ENCODE data around the gene PTPRH.

The PTPRH gene

GRCh38 chr19:55248704-55249103, 39.4 kb upstream of the PTPRH start:
- H3K79me2 ChIP-seq (ENCODE audit: control insufficient read depth, insufficient read depth, low read length, poor library complexity): peaks cover 8% of the 10 kb centered on the region
- no peaks in the 10 kb centered on the region for H3K27me3 ChIP-seq (ENCODE audit: insufficient read depth, low read length)

GRCh38 chr19:55248166-55248675, 38.9 kb upstream of the PTPRH start:
- no peak for DNase-seq
- Histone ChIP-seq H3K4me3 (ENCODE audit: low read depth, low read length) (no peak overlapping the region), H3K18ac (ENCODE audit: low read length) (no peak overlapping the region), H4K8ac (ENCODE audit: low read depth, low read length) (no peak overlapping the region), H3K4ac (ENCODE audit: low read depth, low read length) (no peak overlapping the region), H3K4me1 (ENCODE audit: control insufficient read depth in 1 of 2, insufficient read depth in 2 of 2, low read length in 2 of 2) (peaks cover 41 to 44% of the 10 kb centered on the region in 2 experiments), H2BK5ac (ENCODE audit: low read depth, low read length, poor library complexity) (no peak overlapping the region), H2AK5ac (ENCODE audit: low read length) (no peak overlapping the region), H3K27me3 (ENCODE audit: insufficient read depth, low read length) (no peaks in the 10 kb centered on the region), H3K36me3 (ENCODE audit: control insufficient read depth in 1 of 2, insufficient read depth in 2 of 2, low read length in 2 of 2) (peaks cover 34 to 37% of the 10 kb centered on the region in 2 experiments), H4K91ac (ENCODE audit: low read depth, low read length) (no peak overlapping the region), H2AFZ (ENCODE audit: insufficient read depth, low read length, poor library complexity) (no peak overlapping the region), H3K79me2 (ENCODE audit: control insufficient read depth, insufficient read depth, low read length, poor library complexity) (peaks cover 8% of the 10 kb centered on the region), H3K23ac (ENCODE audit: low read length) (no peak overlapping the region), H3K9ac (ENCODE audit: low read length) (no peak overlapping the region), H3K27ac (ENCODE audit: low read depth, low read length) (no peak overlapping the region), H2BK12ac (ENCODE audit: low read length) (no peak overlapping the region), H4K12ac (ENCODE audit: low read depth, low read length) (no peak overlapping the region), H3K14ac (ENCODE audit: low read length) (no peak overlapping the region), H3K79me1 (ENCODE audit: low read length) (no peaks in the 10 kb centered on the region), H3K9me3 (ENCODE audit: insufficient read depth, low read depth, low read length) (no peaks in the 10 kb centered on the region), H3K4me2 (ENCODE audit: low read length) (no peak overlapping the region), H2BK120ac (ENCODE audit: insufficient read depth, low read length, poor library complexity) (no peak overlapping the region)
- WGBS (ENCODE audit: extremely low coverage, insufficient coverage, insufficient read length): no CpG with 5 or more reads among the region's 10 CpGs

More at GRCh38 chr19:55248704-55249103, 39.4 kb upstream of the PTPRH start:
- Histone ChIP-seq H2BK5ac (ENCODE audit: low read depth, low read length, poor library complexity) (no peak overlapping the region), H2AFZ (ENCODE audit: insufficient read depth, low read length, poor library complexity) (no peak overlapping the region), H3K4ac (ENCODE audit: low read depth, low read length) (no peak overlapping the region), H2AK5ac (ENCODE audit: low read length) (no peak overlapping the region), H3K23ac (ENCODE audit: low read length) (no peak overlapping the region), H3K36me3 (ENCODE audit: control insufficient read depth in 1 of 2, insufficient read depth in 2 of 2, low read length in 2 of 2) (peaks cover 31 to 34% of the 10 kb centered on the region in 2 experiments), H3K14ac (ENCODE audit: low read length) (no peak overlapping the region), H3K27ac (ENCODE audit: low read depth, low read length) (no peak overlapping the region), H4K8ac (ENCODE audit: low read depth, low read length) (no peak overlapping the region), H4K91ac (ENCODE audit: low read depth, low read length) (peak overlapping the region; percentile 2), H3K9ac (ENCODE audit: low read length) (no peak overlapping the region), H3K4me3 (ENCODE audit: low read depth, low read length) (no peak overlapping the region), H3K18ac (ENCODE audit: low read length) (peak overlapping the region; percentile 20), H2BK12ac (ENCODE audit: low read length) (no peak overlapping the region), H3K79me1 (ENCODE audit: low read length) (no peaks in the 10 kb centered on the region), H3K4me2 (ENCODE audit: low read length) (no peak overlapping the region), H3K4me1 (ENCODE audit: control insufficient read depth in 1 of 2, insufficient read depth in 2 of 2, low read length in 2 of 2) (peaks cover 41 to 44% of the 10 kb centered on the region in 2 experiments), H3K9me3 (ENCODE audit: insufficient read depth, low read depth, low read length) (no peaks in the 10 kb centered on the region), H4K12ac (ENCODE audit: low read depth, low read length) (no peak overlapping the region), H2BK120ac (ENCODE audit: insufficient read depth, low read length, poor library complexity) (no peak overlapping the region)
- no CpG with 5 or more reads among the region's 9 CpGs for WGBS (ENCODE audit: extremely low coverage, insufficient coverage, insufficient read length)
- DNase-seq: no peak

- Histone ChIP-seq H2BK5ac (ENCODE audit: low read depth, low read length, poor library complexity) (no peak overlapping the region), H2AK5ac (ENCODE audit: low read length) (no peak overlapping the region), H3K18ac (ENCODE audit: low read length) (no peak overlapping the region), H4K91ac (ENCODE audit: low read depth, low read length) (no peak overlapping the region), H3K9me3 (ENCODE audit: insufficient read depth, low read depth, low read length) (no peaks in the 10 kb centered on the region), H2AFZ (ENCODE audit: insufficient read depth, low read length, poor library complexity) (no peak overlapping the region), H3K36me3 (ENCODE audit: control insufficient read depth in 1 of 2, insufficient read depth in 2 of 2, low read length in 2 of 2) (peaks cover 34 to 40% of the 10 kb centered on the region in 2 experiments), H3K79me2 (ENCODE audit: control insufficient read depth, insufficient read depth, low read length, poor library complexity) (peaks cover 8% of the 10 kb centered on the region), H4K12ac (ENCODE audit: low read depth, low read length) (no peak overlapping the region), H3K4me1 (ENCODE audit: control insufficient read depth in 1 of 2, insufficient read depth in 2 of 2, low read length in 2 of 2) (peaks cover 41 to 44% of the 10 kb centered on the region in 2 experiments), H3K4ac (ENCODE audit: low read depth, low read length) (no peak overlapping the region), H3K27me3 (ENCODE audit: insufficient read depth, low read length) (no peaks in the 10 kb centered on the region), H3K27ac (ENCODE audit: low read depth, low read length) (no peak overlapping the region), H3K79me1 (ENCODE audit: low read length) (no peaks in the 10 kb centered on the region), H2BK120ac (ENCODE audit: insufficient read depth, low read length, poor library complexity) (no peak overlapping the region), H2BK12ac (ENCODE audit: low read length) (no peak overlapping the region), H3K4me2 (ENCODE audit: low read length) (no peak overlapping the region), H3K14ac (ENCODE audit: low read length) (no peak overlapping the region), H3K9ac (ENCODE audit: low read length) (no peak overlapping the region), H3K4me3 (ENCODE audit: low read depth, low read length) (no peak overlapping the region), H4K8ac (ENCODE audit: low read depth, low read length) (no peak overlapping the region), H3K23ac (ENCODE audit: low read length) (no peak overlapping the region)
- WGBS (ENCODE audit: extremely low coverage, insufficient coverage, insufficient read length): no CpG with 5 or more reads among the region's 10 CpGs
- DNase-seq: peak in 1 of 2 donors; percentile 12
Observed at GRCh38 chr19:55247621-55248099, 38.4 kb upstream of the PTPRH start.

- Histone ChIP-seq H2BK5ac (ENCODE audit: low read depth, low read length, poor library complexity) (no peak overlapping the region), H3K4me2 (ENCODE audit: low read length) (no peak overlapping the region), H2BK120ac (ENCODE audit: insufficient read depth, low read length, poor library complexity) (no peak overlapping the region), H4K12ac (ENCODE audit: low read depth, low read length) (no peak overlapping the region), H3K9ac (ENCODE audit: low read length) (no peak overlapping the region), H3K27ac (ENCODE audit: low read depth, low read length) (no peak overlapping the region), H3K4me3 (ENCODE audit: low read depth, low read length) (no peak overlapping the region), H4K91ac (ENCODE audit: low read depth, low read length) (no peak overlapping the region), H3K79me1 (ENCODE audit: low read length) (no peaks in the 10 kb centered on the region), H3K18ac (ENCODE audit: low read length) (peak overlapping the region; percentile 30), H3K27me3 (ENCODE audit: insufficient read depth, low read length) (no peaks in the 10 kb centered on the region), H3K79me2 (ENCODE audit: control insufficient read depth, insufficient read depth, low read length, poor library complexity) (peaks cover 8% of the 10 kb centered on the region), H3K4ac (ENCODE audit: low read depth, low read length) (peak overlapping the region; percentile 5), H3K36me3 (ENCODE audit: control insufficient read depth in 1 of 2, insufficient read depth in 2 of 2, low read length in 2 of 2) (peaks cover 43 to 49% of the 10 kb centered on the region in 2 experiments), H3K14ac (ENCODE audit: low read length) (no peak overlapping the region), H2AK5ac (ENCODE audit: low read length) (no peak overlapping the region), H3K4me1 (ENCODE audit: control insufficient read depth in 1 of 2, insufficient read depth in 2 of 2, low read length in 2 of 2) (peaks cover 40 to 43% of the 10 kb centered on the region in 2 experiments), H3K23ac (ENCODE audit: low read length) (no peak overlapping the region), H2BK12ac (ENCODE audit: low read length) (no peak overlapping the region), H4K8ac (ENCODE audit: low read depth, low read length) (no peak overlapping the region), H2AFZ (ENCODE audit: insufficient read depth, low read length, poor library complexity) (no peak overlapping the region), H3K9me3 (ENCODE audit: insufficient read depth, low read depth, low read length) (no peaks in the 10 kb centered on the region)
- no CpG with 5 or more reads among the region's 40 CpGs for WGBS (ENCODE audit: extremely low coverage, insufficient coverage, insufficient read length)
- DNase-seq: no peak
Observed at GRCh38 chr19:55246462-55247451, 37.5 kb upstream of the PTPRH start.

All from trophoblast cell (in vitro differentiated cells and primary cell).